A673 (cell line): Measurements from ENCODE around the gene GALNT13. TPM values are rescaled to one million over a fixed set of nuclear protein-coding genes. Genes with fewer than 3 reads are reported as not detected.

Source experiments
- BruUV-seq: library from RNA; stranded (reverse); fragments of 400-500 nt; replicated peaks from 2 replicates; lab custom pipeline; 2021; lab: Mats Ljungman, UMichigan
- CTCF ChIA-PET: fragments of 300-600 bp; sonication (Branson Sonifier 250); formaldehyde crosslinking; loops from one replicate; lab custom pipeline; 2022; ENCODE audit warnings: antibody characterized with exemption; lab: Charles Lee
- POLR2A ChIA-PET: fragments of 300-600 bp; sonication (Branson Sonifier 250); formaldehyde crosslinking; loops from one replicate; lab custom pipeline; 2022; ENCODE audit warnings: antibody characterized with exemption; ENCODE audit not compliant: low non-redundant PET; lab: Charles Lee
- DNase-seq: peaks from one replicate; pipeline ENCODE4 v3.0.0-alpha.2; 2015; ENCODE audit warnings: low spot score
- H3K27ac ChIP-seq: fragments of 200-600 bp; sonication (generic); 2 replicates; pipeline ENCODE4 v1.5.1; 2016; ENCODE audit warnings: mixed run types, low read depth, mild to moderate bottlenecking, mixed read lengths, antibody characterized with exemption, low read length; ENCODE audit not compliant: poor library complexity, severe bottlenecking
- H3K27me3 ChIP-seq: fragments of 200-600 bp; sonication (generic); replicated peaks from 2 replicates; pipeline ENCODE4 v1.6.1; 2017; ENCODE audit warnings: mixed run types, low read depth, mild to moderate bottlenecking, mixed read lengths, antibody characterized with exemption, low read length; ENCODE audit not compliant: insufficient read depth, poor library complexity
- H3K36me3 ChIP-seq: fragments of 200-600 bp; sonication (generic); 2 replicates; pipeline ENCODE4 v1.6.1; 2016; ENCODE audit warnings: mixed run types, mild to moderate bottlenecking, mixed read lengths, antibody characterized with exemption, low read length; ENCODE audit not compliant: insufficient read depth, poor library complexity, severe bottlenecking
- H3K4me1 ChIP-seq: fragments of 200-600 bp; sonication (generic); 2 replicates; pipeline ENCODE4 v1.6.1; 2017; ENCODE audit warnings: mixed run types, mild to moderate bottlenecking, mixed read lengths, antibody characterized with exemption, low read length; ENCODE audit not compliant: insufficient read depth, poor library complexity, severe bottlenecking
- H3K4me3 ChIP-seq: fragments of 200-600 bp; sonication (generic); 2 replicates; pipeline ENCODE4 v1.5.1; 2016; ENCODE audit warnings: low read depth, mixed run types, mild to moderate bottlenecking, mixed read lengths, low read length; ENCODE audit not compliant: poor library complexity, severe bottlenecking
- H3K9me3 ChIP-seq: fragments of 200-600 bp; sonication (generic); 2 replicates; pipeline ENCODE4 v1.6.1; 2016; ENCODE audit warnings: mixed run types, low read depth, mild to moderate bottlenecking, mixed read lengths, antibody characterized with exemption, low read length; ENCODE audit not compliant: poor library complexity, severe bottlenecking
- EZH2 ChIP-seq: fragments of 200-600 bp; sonication (generic); IDR thresholded peaks from 2 replicates; pipeline ENCODE4 v1.6.1; 2017; ENCODE audit warnings: borderline replicate concordance, low read depth, mild to moderate bottlenecking, mixed read lengths, antibody characterized with exemption, low read length; ENCODE audit not compliant: poor library complexity, severe bottlenecking
- intact Hi-C: fragments of 100-400 bp; cut with micrococcal nuclease; formaldehyde crosslinking; loops from one replicate; pipeline ENCODE4 v1.10.0; 2022; ENCODE audit not compliant: unreplicated experiment
- total RNA-seq: library from RNA; stranded (reverse); gene quantifications from 2 replicates; pipeline ENCODE4 v1.2.3, GENCODE V29; 2021
- TF ChIP-seq, protein P1 (sequence below): fragments of 300-800, 200-600 bp; sonication (generic); conservative IDR thresholded peaks from 2 replicates; pipeline ENCODE4 v1.5.1; 2017; ENCODE audit warnings: low read depth, mild to moderate bottlenecking, antibody characterized with exemption, low read length, moderate library complexity, mixed read lengths

The GALNT13 gene
- total RNA-seq, 1 experiment from 2014 or later: not detected

DNA sequence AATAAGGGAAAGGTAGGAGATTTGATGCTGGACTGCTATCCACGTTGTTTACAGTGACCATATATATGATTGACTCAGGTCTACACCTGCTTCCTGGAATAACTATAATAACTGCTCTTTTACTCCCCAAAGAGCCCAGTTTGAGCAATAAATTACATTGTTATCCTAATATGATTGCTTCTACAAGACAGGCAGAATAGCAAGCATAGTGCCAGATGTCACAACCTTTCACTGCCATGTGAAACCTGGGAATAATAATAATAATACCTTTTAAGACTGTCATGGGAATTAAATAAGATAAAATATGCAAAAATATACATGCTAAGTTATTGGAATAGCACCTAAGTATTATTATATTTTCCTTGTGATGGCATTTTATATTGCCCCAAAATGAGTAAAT, 298.7 kb downstream of the GALNT13 start:
- BruUV-seq: no TSS peak
- Histone ChIP-seq H3K4me1 (no peaks in the 10 kb centered on the region), H3K36me3 (no peaks in the 10 kb centered on the region), H3K27ac (no peak overlapping the region), H3K4me3 (no peak overlapping the region), H3K9me3 (no peaks in the 10 kb centered on the region), H3K27me3 (no peaks in the 10 kb centered on the region)
- intact Hi-C loops: no loop called here
- TF ChIP-seq, protein P1, sequence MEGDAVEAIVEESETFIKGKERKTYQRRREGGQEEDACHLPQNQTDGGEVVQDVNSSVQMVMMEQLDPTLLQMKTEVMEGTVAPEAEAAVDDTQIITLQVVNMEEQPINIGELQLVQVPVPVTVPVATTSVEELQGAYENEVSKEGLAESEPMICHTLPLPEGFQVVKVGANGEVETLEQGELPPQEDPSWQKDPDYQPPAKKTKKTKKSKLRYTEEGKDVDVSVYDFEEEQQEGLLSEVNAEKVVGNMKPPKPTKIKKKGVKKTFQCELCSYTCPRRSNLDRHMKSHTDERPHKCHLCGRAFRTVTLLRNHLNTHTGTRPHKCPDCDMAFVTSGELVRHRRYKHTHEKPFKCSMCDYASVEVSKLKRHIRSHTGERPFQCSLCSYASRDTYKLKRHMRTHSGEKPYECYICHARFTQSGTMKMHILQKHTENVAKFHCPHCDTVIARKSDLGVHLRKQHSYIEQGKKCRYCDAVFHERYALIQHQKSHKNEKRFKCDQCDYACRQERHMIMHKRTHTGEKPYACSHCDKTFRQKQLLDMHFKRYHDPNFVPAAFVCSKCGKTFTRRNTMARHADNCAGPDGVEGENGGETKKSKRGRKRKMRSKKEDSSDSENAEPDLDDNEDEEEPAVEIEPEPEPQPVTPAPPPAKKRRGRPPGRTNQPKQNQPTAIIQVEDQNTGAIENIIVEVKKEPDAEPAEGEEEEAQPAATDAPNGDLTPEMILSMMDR: no peak
- TF ChIP-seq EZH2: no peak
- no peak for DNase-seq
- POLR2A ChIA-PET: no interaction called here
- CTCF ChIA-PET: no interaction called here

DNA sequence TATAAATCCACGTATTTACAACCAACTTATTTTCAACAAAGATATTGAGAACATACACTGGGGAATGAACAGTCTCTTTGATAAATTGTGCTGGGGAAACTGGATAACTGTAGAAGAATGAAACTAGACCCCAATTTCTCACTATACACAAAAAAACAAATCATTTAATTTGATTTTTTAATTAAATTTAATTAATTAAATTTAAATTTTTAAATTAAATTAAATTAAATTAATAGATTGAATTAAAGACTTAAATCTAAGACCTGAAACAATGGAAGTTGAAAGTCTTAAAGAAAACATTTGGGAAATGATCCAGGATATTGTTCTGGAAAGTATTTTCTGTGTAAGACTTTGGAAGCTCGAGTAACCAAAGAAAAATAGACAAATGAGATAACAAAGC, 301.4 kb downstream of the GALNT13 start:
- Histone ChIP-seq H3K4me1 (no peaks in the 10 kb centered on the region), H3K27ac (no peak overlapping the region), H3K27me3 (no peaks in the 10 kb centered on the region), H3K4me3 (no peak overlapping the region), H3K36me3 (no peaks in the 10 kb centered on the region), H3K9me3 (no peaks in the 10 kb centered on the region)
- intact Hi-C loops: no loop called here
- no peak for DNase-seq
- no peak for TF ChIP-seq EZH2
- TF ChIP-seq, protein P1: no peak
- POLR2A ChIA-PET: no interaction called here
- BruUV-seq: no TSS peak
- CTCF ChIA-PET: no interaction called here

DNA sequence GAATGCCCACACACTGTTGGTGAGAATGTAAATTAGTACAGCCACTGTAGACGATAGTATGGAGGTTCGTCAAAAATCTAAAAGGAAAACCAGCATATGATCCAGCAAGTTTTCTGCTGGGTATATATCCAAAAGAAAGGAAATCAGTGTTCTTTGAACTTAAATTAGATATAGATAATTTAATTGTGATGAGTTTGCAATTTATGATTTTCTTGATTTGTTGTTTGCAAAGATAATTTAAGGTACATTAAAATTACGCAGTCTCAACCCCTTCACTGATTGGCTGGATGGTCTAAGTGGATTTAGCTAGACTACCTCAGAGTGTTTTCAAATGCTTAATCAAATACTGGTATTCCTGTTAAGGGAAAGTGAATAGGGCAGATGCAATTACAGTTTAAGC, 302.2 kb downstream of the GALNT13 start:
- ChIA-PET CTCF (no interaction called here), POLR2A (no interaction called here)
- Histone ChIP-seq H3K4me3 (no peak overlapping the region), H3K27me3 (no peaks in the 10 kb centered on the region), H3K36me3 (no peaks in the 10 kb centered on the region), H3K9me3 (no peaks in the 10 kb centered on the region), H3K27ac (no peak overlapping the region), H3K4me1 (no peaks in the 10 kb centered on the region)
- intact Hi-C loops: no loop called here
- TF ChIP-seq EZH2: no peak
- TF ChIP-seq, protein P1: no peak
- DNase-seq: no peak
- BruUV-seq: no TSS peak
